ENCODE measurements around the gene CLDN6. TPM values are rescaled to one million over a fixed set of nuclear protein-coding genes. Genes with fewer than 3 reads are reported as not detected.

The CLDN6 gene
- total RNA-seq, 1 experiment from 2014 or later, result not detected

DNA sequence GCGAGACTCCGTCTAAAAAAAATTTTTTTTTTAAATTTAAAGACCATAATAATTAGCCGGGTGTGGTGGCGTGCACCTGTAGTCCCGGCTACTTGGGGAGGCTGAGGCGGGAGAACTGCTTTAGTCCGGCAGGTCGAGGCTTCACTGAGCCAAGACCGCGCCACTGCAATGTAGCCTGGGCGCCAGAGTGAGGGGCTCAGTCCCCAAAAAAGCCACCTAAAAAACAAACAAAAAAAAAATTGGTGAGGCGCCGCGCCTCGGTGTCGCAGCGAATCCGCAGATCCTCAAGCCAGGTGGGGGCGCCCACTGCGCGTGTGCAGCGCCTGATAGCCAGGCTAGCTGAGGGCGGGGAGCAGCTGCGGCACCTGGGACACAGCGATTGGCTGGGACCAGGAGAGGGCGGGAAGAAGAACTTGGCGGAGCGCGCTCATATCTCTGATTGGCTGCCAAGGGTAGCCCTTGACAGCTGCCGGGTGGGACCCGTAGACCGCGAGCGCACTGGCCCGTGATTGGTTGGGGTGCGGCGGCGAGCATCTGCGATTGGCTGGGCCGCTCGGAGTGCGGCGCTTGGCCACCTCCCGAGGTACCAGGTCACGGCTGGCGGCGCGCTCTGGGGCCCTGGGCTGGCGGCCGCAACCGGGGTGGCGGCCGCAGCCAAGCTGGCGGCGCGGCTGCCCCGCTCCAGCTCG, 14.3 kb downstream of the CLDN6 start:
- peak; percentile 96 for ATAC-seq
- H3K9me3 ChIP-seq (ENCODE audit: low read length), result no peaks in the 10 kb centered on the region
- no peaks in the 10 kb centered on the region for H3K36me3 ChIP-seq (ENCODE audit: low read depth, low read length)
- intact Hi-C loops (cut with micrococcal nuclease), result loop anchor here (2.0 kb wide), 1 partner anchor 25 kb away; no protein-coding TSS in a partner anchor
- no peaks in the 10 kb centered on the region for H4K20me1 ChIP-seq (ENCODE audit: low read length)
- H3K79me2 ChIP-seq (ENCODE audit: low read length), result 0 out of 2 replicates have a peak, but pooled peaks cover 3% of the 10 kb centered on the region
- peaks cover 8% of the 10 kb centered on the region for H3K4me1 ChIP-seq (ENCODE audit: insufficient read depth, low read length)
- POLR2A ChIA-PET (ENCODE audit: unreplicated experiment), result interaction anchor here (0.6 to 1.2 kb wide), 3 partner anchors 16 to 1043 kb away, joined by 3 to 10 read pairs (median 5); partner anchors contain the start of gene TNFRSF12A
- no peaks in the 10 kb centered on the region for H3F3A ChIP-seq (ENCODE audit: low read length, unreplicated experiment)
- H3K4me3 ChIP-seq (ENCODE audit: low read length), result peak overlapping the region; percentile 59
- no peak for TF ChIP-seq EZH2phosphoT487 (IDR thresholded peaks at IDR 0.05; ENCODE audit: borderline replicate concordance, low read length)
- TF ChIP-seq, protein P1, sequence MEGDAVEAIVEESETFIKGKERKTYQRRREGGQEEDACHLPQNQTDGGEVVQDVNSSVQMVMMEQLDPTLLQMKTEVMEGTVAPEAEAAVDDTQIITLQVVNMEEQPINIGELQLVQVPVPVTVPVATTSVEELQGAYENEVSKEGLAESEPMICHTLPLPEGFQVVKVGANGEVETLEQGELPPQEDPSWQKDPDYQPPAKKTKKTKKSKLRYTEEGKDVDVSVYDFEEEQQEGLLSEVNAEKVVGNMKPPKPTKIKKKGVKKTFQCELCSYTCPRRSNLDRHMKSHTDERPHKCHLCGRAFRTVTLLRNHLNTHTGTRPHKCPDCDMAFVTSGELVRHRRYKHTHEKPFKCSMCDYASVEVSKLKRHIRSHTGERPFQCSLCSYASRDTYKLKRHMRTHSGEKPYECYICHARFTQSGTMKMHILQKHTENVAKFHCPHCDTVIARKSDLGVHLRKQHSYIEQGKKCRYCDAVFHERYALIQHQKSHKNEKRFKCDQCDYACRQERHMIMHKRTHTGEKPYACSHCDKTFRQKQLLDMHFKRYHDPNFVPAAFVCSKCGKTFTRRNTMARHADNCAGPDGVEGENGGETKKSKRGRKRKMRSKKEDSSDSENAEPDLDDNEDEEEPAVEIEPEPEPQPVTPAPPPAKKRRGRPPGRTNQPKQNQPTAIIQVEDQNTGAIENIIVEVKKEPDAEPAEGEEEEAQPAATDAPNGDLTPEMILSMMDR (conservative IDR thresholded peaks at IDR 0.05; ENCODE audit: low read depth, low read length), result peak; percentile 62
- TF ChIP-seq EZH2 (IDR thresholded peaks at IDR 0.05; ENCODE audit: low read length, unreplicated experiment), result no peak
- H3K27me3 ChIP-seq (ENCODE audit: low read length), result no peaks in the 10 kb centered on the region
- H3K4me2 ChIP-seq (ENCODE audit: low read length), result peak overlapping the region; percentile 78
- no peak overlapping the region for H3K27ac ChIP-seq (ENCODE audit: low read length)
- no TSS peak for BruUV-seq (replicated peaks)
- CTCF ChIA-PET, result interaction anchor here (0.9 to 1.5 kb wide), 2 partner anchors 24 to 28 kb away, joined by 3 to 14 read pairs; no protein-coding TSS in a partner anchor
- H2AFZ ChIP-seq (ENCODE audit: low read length), result peak overlapping the region; percentile 57; the same call in 1 of the 2 replicates
- no peak overlapping the region for H3K9ac ChIP-seq (ENCODE audit: low read length)
- H3K9me2 ChIP-seq (replicated peaks; ENCODE audit: low read length), result no peaks in the 10 kb centered on the region
- DNase-seq, result peak; percentile 97

DNA sequence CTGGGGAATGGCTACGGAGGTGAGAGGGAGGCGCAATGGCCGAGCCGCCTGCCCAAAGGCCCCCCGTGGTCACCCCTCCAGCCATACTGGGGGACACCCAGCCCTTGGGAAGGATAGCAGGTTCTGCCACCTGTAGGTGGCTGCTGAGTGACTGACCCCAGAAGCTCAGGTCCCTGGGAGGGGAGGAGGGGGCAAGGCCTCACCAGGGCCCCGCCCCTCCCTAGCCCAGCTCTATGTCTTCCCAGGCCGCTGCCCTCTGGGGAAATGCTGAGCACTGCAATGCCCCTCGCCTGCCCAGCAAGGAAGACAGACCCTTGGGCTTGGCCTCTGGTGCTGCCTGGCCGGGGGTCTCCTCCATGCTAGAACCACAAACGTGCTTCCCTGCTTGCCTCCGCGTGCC, 16.7 kb downstream of the CLDN6 start:
- no peak for ATAC-seq

More for the DNA sequence above, 16.7 kb downstream of the CLDN6 start:
- TF ChIP-seq, protein P1 (conservative IDR thresholded peaks at IDR 0.05; ENCODE audit: low read depth, low read length), result no peak
- TF ChIP-seq EZH2 (IDR thresholded peaks at IDR 0.05; ENCODE audit: low read length, unreplicated experiment), result no peak
- TF ChIP-seq EZH2phosphoT487 (IDR thresholded peaks at IDR 0.05; ENCODE audit: borderline replicate concordance, low read length), result no peak
- Histone ChIP-seq H3K27me3 (ENCODE audit: low read length) (no peaks in the 10 kb centered on the region), H3K36me3 (ENCODE audit: low read depth, low read length) (no peaks in the 10 kb centered on the region), H3F3A (ENCODE audit: low read length, unreplicated experiment) (no peaks in the 10 kb centered on the region), H3K27ac (ENCODE audit: low read length) (no peak overlapping the region), H3K4me2 (ENCODE audit: low read length) (no peak overlapping the region), H3K79me2 (ENCODE audit: low read length) (0 out of 2 replicates have a peak, but pooled peaks cover 3% of the 10 kb centered on the region), H4K20me1 (ENCODE audit: low read length) (no peaks in the 10 kb centered on the region), H3K9ac (ENCODE audit: low read length) (no peak overlapping the region), H2AFZ (ENCODE audit: low read length) (no peak overlapping the region), H3K9me2 (replicated peaks; ENCODE audit: low read length) (no peaks in the 10 kb centered on the region), H3K4me3 (ENCODE audit: low read length) (no peak overlapping the region), H3K9me3 (ENCODE audit: low read length) (no peaks in the 10 kb centered on the region), H3K4me1 (ENCODE audit: insufficient read depth, low read length) (no peaks in the 10 kb centered on the region)
- no TSS peak for BruUV-seq (replicated peaks)
- CTCF ChIA-PET, result no interaction called here
- DNase-seq, result no peak
- POLR2A ChIA-PET (ENCODE audit: unreplicated experiment), result no interaction called here
- intact Hi-C loops (cut with micrococcal nuclease), result no loop called here

Data from PC-3 (cell line).